Osteoblast (primary cell): Measurements from ENCODE around the gene WSB1. TPM values are rescaled to one million over a fixed set of nuclear protein-coding genes. Genes with fewer than 3 reads are reported as not detected.

Source experiments
- DNase-seq: peaks from one replicate; pipeline ENCODE4 v3.0.0; 2011; ENCODE audit warnings: low spot score, mixed read lengths; ENCODE audit not compliant: insufficient read length; ENCODE audit errors: missing footprints
- H2AFZ ChIP-seq: 2 replicates; pipeline ENCODE4 v1.6.0; 2011; ENCODE audit warnings: mild to moderate bottlenecking, low read length
- H3K27ac ChIP-seq: 2 replicates; pipeline ENCODE4 v1.5.1; 2011; ENCODE audit warnings: mild to moderate bottlenecking, low read depth, low read length, moderate library complexity
- H3K27me3 ChIP-seq: 2 replicates; pipeline ENCODE4 v1.6.0; 2012; ENCODE audit warnings: mild to moderate bottlenecking, control low read depth, inconsistent platforms, low read length, moderate library complexity; ENCODE audit not compliant: insufficient read depth
- H3K36me3 ChIP-seq: 2 replicates; pipeline ENCODE4 v1.5.1; 2011; ENCODE audit warnings: mild to moderate bottlenecking, low read length, control low read depth, moderate library complexity; ENCODE audit not compliant: insufficient read depth
- H3K4me1 ChIP-seq: 2 replicates; pipeline ENCODE4 v1.5.1; 2011; ENCODE audit warnings: mild to moderate bottlenecking, low read length, control low read depth, moderate library complexity; ENCODE audit not compliant: insufficient read depth
- H3K4me2 ChIP-seq: 2 replicates; pipeline ENCODE4 v1.6.0; 2011; ENCODE audit warnings: mild to moderate bottlenecking, low read length; ENCODE audit not compliant: insufficient read depth
- H3K4me3 ChIP-seq: fragments of 200-600 bp; sonication (generic); 3 replicates; pipeline ENCODE4 v1.5.1; 2012; ENCODE audit warnings: mild to moderate bottlenecking, low read length, inconsistent platforms; ENCODE audit not compliant: insufficient read depth
- H3K79me2 ChIP-seq: 2 replicates; pipeline ENCODE4 v1.6.0; 2012; ENCODE audit warnings: mild to moderate bottlenecking, low read length, control low read depth, inconsistent platforms; ENCODE audit not compliant: insufficient read depth
- H3K9me3 ChIP-seq: 2 replicates; pipeline ENCODE4 v1.5.1; 2011; ENCODE audit warnings: low read depth, low read length, control low read depth
- H4K20me1 ChIP-seq: 2 replicates; pipeline ENCODE4 v1.6.0; 2012; ENCODE audit warnings: mild to moderate bottlenecking, low read length, control low read depth; ENCODE audit not compliant: insufficient read depth
- CTCF ChIP-seq: IDR thresholded peaks from 2 replicates; pipeline ENCODE4 v1.5.1; 2011; ENCODE audit warnings: mild to moderate bottlenecking, low read depth, low read length, moderate library complexity; ENCODE audit errors: extremely low read depth
- total RNA-seq: library from RNA; depleted of rRNA; stranded (reverse); fragments of >200 nt; gene quantifications from 2 replicates; pipeline ENCODE4 v1.2.3, GENCODE V29; 2012

Gene WSB1
- total RNA-seq, 1 donor, result 177 TPM

- Histone ChIP-seq H3K4me3 (no peak overlapping the region), H3K79me2 (no peaks in the 10 kb centered on the region), H3K27ac (no peak overlapping the region), H3K27me3 (no peaks in the 10 kb centered on the region), H3K9me3 (no peaks in the 10 kb centered on the region), H3K4me1 (peaks cover 9% of the 10 kb centered on the region), H2AFZ (no peak overlapping the region), H3K4me2 (no peak overlapping the region), H3K36me3 (no peaks in the 10 kb centered on the region), H4K20me1 (no peaks in the 10 kb centered on the region)
- DNase-seq, result peak; percentile 72
- TF ChIP-seq CTCF, result no peak
These were observed 37.5 kb upstream of the WSB1 start for GRCh38 chr17:27256225-27257030.

GRCh38 chr17:27257031-27257357, 36.9 kb upstream of the WSB1 start:
- no peaks in the 10 kb centered on the region for H4K20me1 ChIP-seq
- H3K79me2 ChIP-seq, result no peaks in the 10 kb centered on the region
- no peak overlapping the region for H3K27ac ChIP-seq
- TF ChIP-seq CTCF, result no peak
- no peak for DNase-seq
- H3K4me2 ChIP-seq, result no peak overlapping the region
- no peak overlapping the region for H2AFZ ChIP-seq
- H3K4me1 ChIP-seq, result peaks cover 9% of the 10 kb centered on the region
- no peaks in the 10 kb centered on the region for H3K9me3 ChIP-seq
- no peaks in the 10 kb centered on the region for H3K36me3 ChIP-seq
- no peak overlapping the region for H3K4me3 ChIP-seq
- H3K27me3 ChIP-seq, result no peaks in the 10 kb centered on the region

GRCh38 chr17:27259356-27259755, 34.6 kb upstream of the WSB1 start:
- H4K20me1 ChIP-seq, result no peaks in the 10 kb centered on the region
- H3K27ac ChIP-seq, result no peak overlapping the region
- H2AFZ ChIP-seq, result no peak overlapping the region
- H3K79me2 ChIP-seq, result no peaks in the 10 kb centered on the region
- no peak overlapping the region for H3K4me2 ChIP-seq
- no peaks in the 10 kb centered on the region for H3K36me3 ChIP-seq
- TF ChIP-seq CTCF, result no peak
- peaks cover 9% of the 10 kb centered on the region for H3K4me1 ChIP-seq
- no peak for DNase-seq
- H3K4me3 ChIP-seq, result no peak overlapping the region
- H3K9me3 ChIP-seq, result no peaks in the 10 kb centered on the region
- peaks cover 4% of the 10 kb centered on the region for H3K27me3 ChIP-seq

GRCh38 chr17:27263386-27263785, 30.5 kb upstream of the WSB1 start:
- no peak for TF ChIP-seq CTCF

More at GRCh38 chr17:27263386-27263785, 30.5 kb upstream of the WSB1 start:
- no peak overlapping the region for H3K4me3 ChIP-seq
- H3K9me3 ChIP-seq, result no peaks in the 10 kb centered on the region
- H3K79me2 ChIP-seq, result no peaks in the 10 kb centered on the region
- H3K4me1 ChIP-seq, result no peaks in the 10 kb centered on the region
- no peaks in the 10 kb centered on the region for H4K20me1 ChIP-seq
- H3K27me3 ChIP-seq, result peaks cover 5% of the 10 kb centered on the region
- H2AFZ ChIP-seq, result no peak overlapping the region
- no peak for DNase-seq
- no peak overlapping the region for H3K27ac ChIP-seq
- H3K4me2 ChIP-seq, result no peak overlapping the region
- no peaks in the 10 kb centered on the region for H3K36me3 ChIP-seq
